ENCODE measurements around the gene FAM120B.
A peak's percentile ranks its signal among the peaks of the same experiment; 100 is the strongest.

The FAM120B gene

GRCh38 chr6:170362121-170362520 lies 55.6 kb downstream of the FAM120B start:
- no peak for DNase-seq

GRCh38 chr6:170363255-170363654 lies 56.7 kb downstream of the FAM120B start:
- DNase-seq: no peak

- no peak for DNase-seq
These were observed 58.6 kb downstream of the FAM120B start for GRCh38 chr6:170365121-170365520.

GRCh38 chr6:170365593-170365992 lies 59.0 kb downstream of the FAM120B start:
- no peak for DNase-seq

DNA sequence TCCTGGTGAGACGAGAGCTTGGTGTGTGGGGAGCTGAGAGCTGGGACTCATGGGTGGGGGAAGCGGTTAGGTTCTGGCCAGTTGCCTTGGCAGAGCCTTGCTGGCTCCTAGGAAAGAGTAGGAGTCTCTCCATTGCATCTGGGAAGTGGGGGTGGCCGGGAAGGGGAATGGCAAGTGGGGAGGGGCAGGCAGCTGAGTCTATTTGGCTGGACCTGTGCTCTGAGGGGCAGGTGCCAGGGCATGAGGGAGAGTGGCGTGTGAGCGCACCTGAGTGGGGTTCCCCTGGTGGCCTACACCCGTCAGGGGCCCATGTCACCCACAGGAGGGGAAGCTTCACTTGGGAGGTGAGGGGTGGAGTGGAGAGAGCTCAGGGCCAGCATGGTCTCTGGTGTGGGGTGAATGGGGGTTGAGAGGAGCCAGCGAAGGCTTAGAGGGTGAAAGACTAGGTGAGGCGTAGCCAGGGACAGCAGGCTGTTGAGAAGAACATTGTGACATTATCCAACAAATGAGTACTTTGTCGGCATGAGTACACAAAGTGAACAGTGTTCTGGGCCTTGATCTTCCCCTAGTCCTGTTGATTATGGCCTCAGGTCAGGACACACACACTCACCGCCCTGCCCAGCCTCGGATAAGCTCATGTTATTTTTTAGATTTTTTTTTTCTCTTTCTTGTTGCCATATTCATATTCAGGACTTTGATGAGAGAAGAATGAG lies 59.8 kb downstream of the FAM120B start:
- DNase-seq: no peak

GRCh38 chr6:170367241-170367640 lies 60.7 kb downstream of the FAM120B start:
- DNase-seq: no peak

- DNase-seq: no peak
These were observed 62.0 kb downstream of the FAM120B start for GRCh38 chr6:170368544-170368943.

- DNase-seq: no peak
These were observed 62.8 kb downstream of the FAM120B start for GRCh38 chr6:170369403-170369802.

DNA sequence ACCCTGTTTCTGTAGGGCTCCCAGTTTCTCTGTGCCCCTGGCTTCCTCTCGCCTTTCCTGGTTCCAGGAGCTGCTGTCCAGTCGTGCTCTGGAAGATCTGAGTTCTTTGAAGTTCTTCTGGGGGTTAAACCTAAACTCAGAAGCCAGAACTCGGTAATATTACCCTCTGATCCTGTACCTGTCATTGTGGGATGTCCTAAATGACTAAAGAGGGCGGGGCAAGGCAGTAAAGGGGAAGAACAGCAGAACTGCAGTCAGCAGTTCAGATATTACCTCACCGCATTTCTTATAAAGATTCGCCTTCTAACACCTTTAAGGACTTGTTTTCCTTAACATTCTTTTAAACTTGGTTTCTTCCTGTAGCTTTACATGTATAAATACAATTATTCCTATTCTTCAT lies 63.9 kb downstream of the FAM120B start:
- DNase-seq: no peak

DNA sequence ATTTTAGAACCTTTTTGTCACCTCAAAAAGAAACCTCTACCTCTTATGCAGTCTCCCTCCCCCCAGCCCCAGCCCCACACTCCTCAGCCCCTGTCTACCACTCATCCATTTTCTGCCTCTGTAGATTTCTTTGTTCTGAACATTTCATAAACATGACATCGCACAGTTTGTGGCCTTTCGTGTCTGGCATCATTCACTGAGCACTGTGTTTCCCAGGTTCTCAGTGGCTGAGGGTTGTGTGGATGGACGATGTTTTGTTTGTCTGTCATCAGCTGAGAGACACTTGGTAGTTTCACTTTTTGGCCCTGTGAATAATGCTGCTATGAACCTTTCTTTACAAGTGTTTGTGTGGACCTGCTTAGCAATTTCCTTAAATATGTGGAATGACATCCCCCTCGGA lies 64.5 kb downstream of the FAM120B start:
- DNase-seq: no peak

DNA sequence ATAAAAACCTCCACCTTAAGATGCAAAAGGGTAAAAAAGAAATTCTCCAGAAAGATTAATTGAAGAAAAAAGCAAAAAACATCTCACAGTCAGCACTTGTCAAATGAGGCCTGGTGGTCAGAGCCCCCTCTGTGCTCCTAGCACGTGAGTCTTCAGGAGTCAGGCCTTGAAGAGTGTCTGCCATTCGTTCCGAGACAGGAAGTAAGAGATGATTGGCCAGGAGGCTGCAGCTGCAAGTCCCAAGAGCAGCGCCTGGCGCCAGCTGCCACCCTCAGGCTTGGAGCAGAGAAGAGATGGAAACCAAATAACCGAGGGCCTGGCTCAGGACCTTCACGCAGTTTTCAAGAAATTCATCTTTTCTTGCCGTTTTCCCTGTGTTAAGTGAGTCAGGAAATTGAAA lies 65.0 kb downstream of the FAM120B start:
- DNase-seq: no peak

GRCh38 chr6:170372380-170373325 lies 66.1 kb downstream of the FAM120B start:
- DNase-seq: no peak

GRCh38 chr6:170374571-170375444 lies 68.2 kb downstream of the FAM120B start:
- no peak for DNase-seq

DNA sequence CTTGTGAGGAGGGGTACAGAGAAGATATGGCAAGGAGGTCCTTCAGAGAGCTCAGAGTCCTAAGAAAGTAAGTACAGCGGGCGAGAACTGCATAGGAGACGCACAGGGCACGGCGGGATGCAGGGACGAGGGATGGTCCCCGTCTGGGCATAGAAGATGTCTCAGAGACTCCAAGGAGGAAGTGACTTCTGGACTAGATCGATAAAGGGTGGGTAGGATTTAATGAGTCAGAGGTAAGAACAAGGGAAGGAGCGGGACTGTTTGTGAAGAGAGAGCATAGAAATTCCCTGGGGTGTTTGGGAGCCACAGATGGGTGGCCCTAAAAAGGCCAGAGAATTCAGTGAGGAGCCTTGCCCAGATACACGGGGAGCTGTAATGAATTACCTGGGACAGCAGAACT lies 69.1 kb downstream of the FAM120B start:
- DNase-seq: no peak

DNA sequence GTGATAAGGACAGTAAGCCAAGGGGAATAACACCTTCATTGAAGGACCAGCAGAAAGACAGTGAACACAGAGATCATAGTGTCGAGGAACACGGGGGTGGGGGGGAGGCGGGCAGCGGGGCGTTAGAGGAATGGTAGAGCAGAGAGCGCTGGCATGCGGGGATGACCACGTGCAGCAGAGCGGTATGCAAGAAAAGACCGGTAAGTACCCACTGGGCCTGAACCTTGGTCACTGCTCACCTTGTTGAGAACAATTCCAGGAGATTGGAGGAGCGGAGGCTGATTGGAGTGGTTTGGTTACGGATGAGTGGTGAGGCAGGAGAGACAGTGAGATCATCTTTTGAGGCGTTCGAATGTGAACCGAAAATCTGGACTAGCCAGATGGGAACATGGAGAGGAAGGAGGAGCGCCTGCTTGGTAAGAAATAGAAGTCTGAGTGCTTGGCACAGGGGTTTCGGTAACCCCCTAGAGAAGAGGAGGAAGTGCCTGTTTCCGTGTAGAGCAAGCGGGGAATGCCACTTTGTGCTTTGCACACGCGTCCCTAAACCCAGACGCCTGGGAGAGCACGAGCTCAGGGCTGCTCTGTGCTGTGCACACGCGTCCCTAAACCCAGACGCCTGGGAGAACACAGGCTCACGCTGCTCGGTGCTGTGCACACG lies 70.0 kb downstream of the FAM120B start:
- DNase-seq: no peak

DNA sequence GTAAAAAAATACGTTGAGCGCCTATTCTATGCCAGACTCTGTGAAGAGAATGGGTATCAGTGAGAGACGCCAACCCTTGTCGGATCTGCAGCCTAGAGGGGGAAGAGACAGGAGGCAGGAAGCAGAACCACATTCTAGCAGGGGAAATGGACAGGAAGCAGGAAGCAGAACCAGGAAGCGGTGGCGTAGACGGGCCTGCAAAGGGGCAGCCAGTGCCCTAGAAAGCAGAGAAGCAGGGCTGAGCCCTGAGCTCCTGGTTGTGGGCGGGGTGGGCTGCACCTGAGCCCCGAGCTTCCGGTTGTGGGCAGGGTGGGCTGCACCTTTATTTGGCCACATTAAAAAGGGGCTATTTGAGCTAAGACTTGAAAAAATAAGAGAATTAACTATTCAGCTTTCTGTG lies 71.9 kb downstream of the FAM120B start:
- DNase-seq: no peak

DNA sequence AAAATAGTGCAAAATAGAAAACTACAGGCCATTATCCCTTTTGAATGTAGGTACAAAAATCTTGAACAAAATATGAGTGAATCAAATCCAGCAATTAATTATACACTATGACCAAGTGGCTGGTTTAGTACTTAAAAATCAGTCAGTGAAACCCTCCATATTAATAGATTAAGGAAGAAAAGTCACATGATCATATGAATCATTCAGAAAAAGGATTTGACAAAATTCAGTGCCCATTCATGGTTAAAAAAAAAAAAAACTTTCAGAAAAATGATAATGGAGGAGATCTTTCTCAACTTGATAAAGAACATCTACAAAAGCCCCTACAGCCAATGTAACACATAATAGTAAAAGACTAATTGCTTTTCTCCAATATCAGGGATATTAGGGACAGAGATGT lies 75.0 kb downstream of the FAM120B start:
- DNase-seq: no peak

DNA sequence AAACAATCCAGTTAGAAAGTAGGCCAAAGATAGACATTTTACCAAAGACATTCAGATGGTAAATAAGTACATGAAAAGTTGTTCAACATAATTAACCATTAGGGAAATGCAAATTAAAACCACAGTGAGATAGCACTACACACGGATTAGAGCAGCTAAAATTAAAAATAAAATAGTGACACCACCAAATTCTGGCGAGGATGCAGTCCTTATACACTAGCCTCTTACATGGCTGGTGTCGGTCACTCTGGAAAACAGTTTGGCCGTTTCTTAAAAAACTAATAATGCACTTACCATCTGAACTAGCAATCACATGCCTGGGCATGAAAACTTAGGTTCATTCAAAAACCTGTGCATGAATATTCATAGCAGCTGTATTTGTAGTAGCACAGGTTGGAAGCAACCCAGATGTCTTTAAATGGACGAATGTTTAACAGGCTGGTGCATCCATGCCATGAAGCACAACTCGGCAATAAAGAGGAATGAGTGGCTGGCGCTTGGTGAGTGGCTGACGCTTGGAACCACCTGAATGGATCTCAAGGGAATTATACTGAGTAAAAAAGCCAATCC lies 77.0 kb downstream of the FAM120B start:
- DNase-seq: no peak

GRCh38 chr6:170385506-170385905 lies 78.9 kb downstream of the FAM120B start:
- DNase-seq: no peak

DNA sequence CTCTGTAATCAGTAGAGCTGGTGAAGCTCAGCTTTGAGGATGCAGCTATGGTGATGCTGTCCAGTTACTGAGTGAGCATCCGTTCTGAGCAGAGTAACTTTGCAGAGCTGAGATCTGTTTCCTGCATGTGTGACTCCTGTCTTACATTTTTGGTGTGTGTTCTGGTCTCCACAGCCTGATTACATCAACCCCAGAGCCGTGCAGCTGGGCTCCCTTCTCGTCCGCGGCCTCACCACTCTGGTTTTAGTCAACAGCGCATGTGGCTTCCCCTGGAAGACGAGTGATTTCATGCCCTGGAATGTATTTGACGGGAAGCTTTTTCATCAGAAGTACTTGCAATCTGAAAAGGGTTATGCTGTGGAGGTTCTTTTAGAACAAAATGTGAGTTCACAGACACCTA lies 81.6 kb downstream of the FAM120B start:
- no peak for DNase-seq

DNA sequence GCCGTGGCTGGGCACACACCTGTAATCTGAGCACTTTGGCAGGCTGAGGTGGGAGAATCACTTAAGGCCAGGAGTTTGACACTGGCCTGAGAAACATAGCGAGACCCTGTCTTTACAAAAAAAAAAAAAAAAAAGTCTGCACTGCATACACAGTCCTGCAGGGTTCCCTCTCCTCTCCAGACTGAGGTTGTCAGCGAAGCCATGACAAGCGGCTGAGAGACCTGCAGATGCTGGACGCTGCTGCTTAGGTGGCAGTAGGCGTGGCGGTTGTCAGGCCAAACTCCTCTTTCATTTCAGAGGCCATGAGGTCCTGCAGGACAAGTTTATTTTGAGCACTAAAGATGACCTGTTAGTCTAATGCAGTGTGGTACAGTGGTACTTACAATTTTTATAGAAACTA lies 86.5 kb downstream of the FAM120B start:
- DNase-seq: no peak

- peak; percentile 67 for DNase-seq
These were observed 87.3 kb downstream of the FAM120B start for GRCh38 chr6:170393807-170394399.
